H1 (cell line): ENCODE measurements around the gene LHFPL6. TPM values are rescaled to one million over a fixed set of nuclear protein-coding genes. Genes with fewer than 3 reads are reported as not detected.

Source experiments
- CTCF ChIA-PET: fragments of 300-600 bp; sonication (Branson Sonifier 250); formaldehyde crosslinking; loops from one replicate; lab custom pipeline; 2021; ENCODE audit not compliant: partially characterized antibody; lab: Charles Lee
- POLR2A ChIA-PET: fragments of 300-600 bp; sonication (Branson Sonifier 250); formaldehyde crosslinking; loops from one replicate; lab custom pipeline; 2021; ENCODE audit warnings: inconsistent platforms; ENCODE audit not compliant: partially characterized antibody; lab: Charles Lee
- DNase-seq, 2 experiments: peaks; one replicate each; pipeline versions ENCODE4 v3.0.0 to v3.0.0-alpha.2; 2010 to 2022; ENCODE audit warnings: low spot score in 2 of 2, low read depth in 1 of 2, mixed read lengths in 1 of 2
- FAIRE-seq: peaks from 2 replicates; lab custom pipeline; 2011; peaks lifted over from hg19 to GRCh38; lab: Jason Lieb, UNC
- H2AFZ ChIP-seq: 2 replicates; pipeline ENCODE4 v1.8.1; 2012; ENCODE audit warnings: low read length, inconsistent platforms
- H2AK5ac ChIP-seq: 2 replicates; pipeline ENCODE4 v1.6.1; 2013; ENCODE audit warnings: low read depth, low read length
- H2BK120ac ChIP-seq: replicated peaks from 2 replicates; pipeline ENCODE3; 2013; ENCODE audit warnings: low read depth, low read length, inconsistent platforms
- H2BK12ac ChIP-seq: 2 replicates; pipeline ENCODE4 v1.6.1; 2013; ENCODE audit warnings: low read depth, low read length
- H2BK15ac ChIP-seq: 2 replicates; pipeline ENCODE4 v1.6.1; 2013; ENCODE audit warnings: low read length
- H2BK20ac ChIP-seq: 2 replicates; pipeline ENCODE4 v1.6.1; 2013; ENCODE audit warnings: low read length
- H2BK5ac ChIP-seq: 2 replicates; pipeline ENCODE4 v1.6.1; 2013; ENCODE audit warnings: low read depth, low read length
- H3K14ac ChIP-seq: 2 replicates; pipeline ENCODE4 v1.6.1; 2013; ENCODE audit warnings: inconsistent platforms; ENCODE audit not compliant: insufficient read length
- H3K18ac ChIP-seq: 2 replicates; pipeline ENCODE4 v1.6.1; 2013; ENCODE audit warnings: low read length; ENCODE audit errors: extremely low read depth
- H3K23ac ChIP-seq: 2 replicates; pipeline ENCODE4 v1.6.1; 2013; ENCODE audit warnings: inconsistent platforms; ENCODE audit not compliant: insufficient read length
- H3K23me2 ChIP-seq: 2 replicates; pipeline ENCODE4 v1.6.1; 2013; ENCODE audit warnings: low read depth, low read length
- H3K27ac ChIP-seq: 2 replicates; pipeline ENCODE4 v1.6.1; 2011; ENCODE audit warnings: low read depth, low read length, inconsistent platforms
- H3K27me3 ChIP-seq, 4 experiments: replicated peaks in 1 of 4; 1 replicate in 1 of 4; 2 replicates in 3 of 4; pipeline versions ENCODE4 v1.6.1 to v1.8.1; 2011 to 2013; ENCODE audit warnings: low read length in 3 of 4, mild to moderate bottlenecking in 3 of 4, inconsistent platforms in 2 of 4, mixed read lengths in 2 of 4, moderate library complexity in 1 of 4; ENCODE audit not compliant: control insufficient read depth in 3 of 4, insufficient read depth in 3 of 4; ENCODE audit errors: extremely low read depth in 1 of 4
- H3K36me3 ChIP-seq, 4 experiments: 2 replicates each; pipeline versions ENCODE4 v1.6.1 to v1.8.1; 2011 to 2013; ENCODE audit warnings: mild to moderate bottlenecking in 4 of 4, low read length in 3 of 4, moderate library complexity in 2 of 4, control low read depth in 1 of 4, inconsistent platforms in 1 of 4; ENCODE audit not compliant: insufficient read depth in 4 of 4, control insufficient read depth in 2 of 4
- H3K4ac ChIP-seq: replicated peaks from 2 replicates; pipeline ENCODE3; 2013; ENCODE audit warnings: low read length, low read depth, mixed read lengths, inconsistent platforms; ENCODE audit not compliant: insufficient read length
- H3K4me1 ChIP-seq, 4 experiments: replicated peaks in 1 of 4; 1 replicate in 1 of 4; 2 replicates in 3 of 4; pipeline versions ENCODE4 v1.6.1 to v1.8.1; 2011 to 2013; ENCODE audit warnings: low read length in 3 of 4, inconsistent platforms in 2 of 4, mixed read lengths in 1 of 4; ENCODE audit not compliant: insufficient read depth in 4 of 4, control insufficient read depth in 3 of 4
- H3K4me2 ChIP-seq, 2 experiments: 2 replicates each; pipeline versions ENCODE4 v1.6.1 to v1.8.1; 2011 to 2013; ENCODE audit warnings: low read depth in 2 of 2, low read length in 2 of 2, control low read depth in 1 of 2, inconsistent platforms in 1 of 2, mild to moderate bottlenecking in 1 of 2; ENCODE audit not compliant: insufficient read depth in 1 of 2
- H3K4me3 ChIP-seq, 4 experiments: fragments of 200-600, 300-600 bp in 1 of 4; sonication (generic), shearing (Covaris generic), sonication (Bioruptor Twin) in 1 of 4; 2 replicates each; pipeline versions ENCODE4 v1.5.1 to v1.8.1; 2011 to 2016; ENCODE audit warnings: low read length in 4 of 4, low read depth in 3 of 4, control low read depth in 2 of 4, inconsistent platforms in 2 of 4, mild to moderate bottlenecking in 2 of 4, mixed read lengths in 1 of 4, moderate library complexity in 1 of 4; ENCODE audit not compliant: insufficient read depth in 2 of 4; ENCODE audit errors: extremely low read depth in 1 of 4
- H3K56ac ChIP-seq: replicated peaks from 2 replicates; pipeline ENCODE3; 2013; ENCODE audit warnings: low read depth, mild to moderate bottlenecking, mixed read lengths, low read length, inconsistent platforms; ENCODE audit not compliant: insufficient read length
- H3K79me1 ChIP-seq: 2 replicates; pipeline ENCODE4 v1.6.1; 2013; ENCODE audit warnings: low read depth, low read length, control low read depth
- H3K79me2 ChIP-seq, 2 experiments: 2 replicates each; pipeline versions ENCODE4 v1.6.1 to v1.8.1; 2012 to 2013; ENCODE audit warnings: low read length in 2 of 2, mild to moderate bottlenecking in 2 of 2, inconsistent platforms in 1 of 2; ENCODE audit not compliant: insufficient read depth in 2 of 2, control insufficient read depth in 1 of 2
- H3K9ac ChIP-seq, 4 experiments: replicated peaks in 1 of 4; 1 replicate in 1 of 4; 2 replicates in 3 of 4; pipeline versions ENCODE4 v1.6.1 to v1.8.1; 2011 to 2013; ENCODE audit warnings: low read depth in 3 of 4, low read length in 3 of 4, control low read depth in 2 of 4, mild to moderate bottlenecking in 2 of 4, moderate library complexity in 2 of 4, inconsistent platforms in 1 of 4; ENCODE audit errors: extremely low read depth in 1 of 4
- H3K9me3 ChIP-seq, 2 experiments: 2 replicates each; pipeline versions ENCODE4 v1.6.1 to v1.8.1; 2012 to 2013; ENCODE audit warnings: mild to moderate bottlenecking in 2 of 2, moderate library complexity in 2 of 2, control low read depth in 1 of 2, inconsistent platforms in 1 of 2, low read depth in 1 of 2, low read length in 1 of 2, mixed read lengths in 1 of 2; ENCODE audit not compliant: insufficient read depth in 2 of 2
- H4K20me1 ChIP-seq, 2 experiments: replicated peaks in 1 of 2; 2 replicates each; pipeline versions ENCODE3 to v1.8.1; 2011 to 2013; ENCODE audit warnings: inconsistent platforms in 2 of 2, low read length in 2 of 2, mild to moderate bottlenecking in 1 of 2; ENCODE audit not compliant: insufficient read depth in 2 of 2, control insufficient read depth in 1 of 2
- H4K5ac ChIP-seq: 2 replicates; pipeline ENCODE4 v1.6.1; 2013; ENCODE audit warnings: low read length, low read depth, mixed read lengths, inconsistent platforms; ENCODE audit not compliant: insufficient read length
- H4K8ac ChIP-seq: 2 replicates; pipeline ENCODE4 v1.8.0; 2013; ENCODE audit warnings: mild to moderate bottlenecking, moderate library complexity, low read length, inconsistent platforms; ENCODE audit not compliant: insufficient read depth; ENCODE audit errors: extremely low read depth
- H4K91ac ChIP-seq: replicated peaks from 2 replicates; pipeline ENCODE3; 2013; ENCODE audit warnings: low read length, mixed read lengths, inconsistent platforms; ENCODE audit not compliant: insufficient read length
- CTBP2 ChIP-seq: IDR thresholded peaks from 2 replicates; pipeline ENCODE4 v1.7.0; 2011; ENCODE audit warnings: borderline replicate concordance, mild to moderate bottlenecking, moderate library complexity, mixed read lengths, low read length; ENCODE audit not compliant: insufficient read depth, insufficient read length
- EGR1 ChIP-seq: IDR thresholded peaks from 2 replicates; pipeline ENCODE4 v1.6.1; 2011; ENCODE audit warnings: low read depth, low read length, borderline replicate concordance
- POLR2A ChIP-seq, 2 experiments: IDR thresholded peaks; 1 replicate in 1 of 2; 2 replicates in 1 of 2; pipeline ENCODE4 v1.6.1; 2011; ENCODE audit warnings: low read depth in 2 of 2, low read length in 2 of 2, mild to moderate bottlenecking in 2 of 2; ENCODE audit errors: control extremely low read depth in 1 of 2
- SIN3A ChIP-seq, 2 experiments: IDR thresholded peaks in 1 of 2; conservative IDR thresholded peaks in 1 of 2; 2 replicates each; pipeline ENCODE4 v1.6.1; 2011 to 2012; ENCODE audit warnings: low read length in 2 of 2, improper control_type of control experiment in 1 of 2, low read depth in 1 of 2, mild to moderate bottlenecking in 1 of 2
- SUZ12 ChIP-seq: fragments of 200-600 bp; sonication (generic); IDR thresholded peaks from 2 replicates; pipeline ENCODE4 v1.6.1; 2012; ENCODE audit warnings: mild to moderate bottlenecking, inconsistent platforms, low read length, moderate library complexity, mixed read lengths
- WGBS, 2 experiments: shearing (Covaris generic) in 1 of 2; methylation state at CpG; one replicate each; pipeline versions ENCODE4 v1.1.6 to v1.1.7; 2013 to 2015; ENCODE audit warnings: low lambda C conversion rate in 2 of 2, mixed read lengths in 2 of 2, inconsistent platforms in 1 of 2, low coverage in 1 of 2, missing lambda C conversion rate in 1 of 2; ENCODE audit not compliant: insufficient replicate concordance in 2 of 2, insufficient coverage in 1 of 2, insufficient read length in 1 of 2; ENCODE audit errors: extremely low coverage in 1 of 2, missing lambda C conversion rate in 1 of 2; 5-methylcytosine and 5-hydroxymethylcytosine counted together
- polyA plus RNA-seq, 7 experiments: library from polyadenylated mRNA; depleted of rRNA in 3 of 7; stranded (reverse) in 5 of 7; unstranded in 2 of 7; fragments of >200 nt in 5 of 7; fragments of 200-250 nt in 2 of 7; gene quantifications; 1 replicate in 5 of 7; 2 replicates in 1 of 7; 4 replicates in 1 of 7; pipeline versions ENCODE4 v1.2.1 to v1.2.3, GENCODE V29; 2011 to 2013; ENCODE audit warnings: missing spikeins in 2 of 7, mixed read lengths in 2 of 7
- total RNA-seq: library from RNA; stranded (reverse); fragmentation: NEBNext Ultra II Directional; extraction: Animal tissue kit (Norgen Biotek cat#: 25700); gene quantifications from 2 replicates; pipeline ENCODE4 v1.2.1, GENCODE V29; 2021

LHFPL6 gene
- total and polyA plus RNA-seq, 2 of the 8 experiments (the other 6 are each of a cell fraction or from before 2014, with no cell fraction given), result 7.6 to 17.0 TPM

DNA sequence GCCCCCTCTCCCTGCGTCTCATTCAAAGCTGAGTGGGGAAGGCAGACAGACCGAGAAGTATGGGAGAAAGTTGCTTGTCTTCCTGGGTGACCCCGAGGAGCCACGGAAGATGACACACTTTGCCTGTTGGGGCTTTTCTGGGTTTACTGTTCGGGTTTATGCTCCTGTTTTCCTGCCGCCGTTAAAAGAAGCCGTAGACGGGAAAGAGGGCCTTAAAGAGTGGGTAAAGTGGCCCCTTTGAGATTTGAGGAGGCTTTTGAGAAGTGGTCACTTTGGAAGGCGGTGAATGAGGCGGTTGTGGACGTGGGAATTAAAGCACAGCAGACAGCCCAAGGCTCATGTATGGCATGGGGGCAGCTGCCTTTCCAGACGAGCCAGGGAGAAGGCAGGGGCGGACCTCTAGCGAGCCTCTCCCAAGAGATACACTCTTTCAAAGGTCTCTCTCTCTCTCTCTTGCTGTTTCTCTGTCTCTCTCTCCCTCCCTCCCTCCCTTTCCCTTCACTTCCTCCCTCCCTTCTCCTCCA is 493 bp upstream of the LHFPL6 start:
- H3K27me3 ChIP-seq, result peaks cover 0 to 8% (median 4%) of the 10 kb centered on the region in 4 experiments; a peak in 2 of 7 replicates
- H3K14ac ChIP-seq, result no peak overlapping the region
- FAIRE-seq (no peak), DNase-seq (peak in 1 of 2 experiments; percentile 63)
- no peak overlapping the region for H2BK20ac ChIP-seq
- peaks cover 7% of the 10 kb centered on the region for H3K23me2 ChIP-seq
- no peak overlapping the region for H3K27ac ChIP-seq
- H2BK5ac ChIP-seq, result no peak overlapping the region; the same call in 1 of the 2 replicates
- H4K5ac ChIP-seq, result no peak overlapping the region
- no peaks in the 10 kb centered on the region for H3K36me3 ChIP-seq
- H3K9ac ChIP-seq, result no peak overlapping the region
- no peak overlapping the region for H4K91ac ChIP-seq
- peak overlapping the region; percentile 42 to 88 (median 78) for H3K4me3 ChIP-seq
- H3K9me3 ChIP-seq, result no peaks in the 10 kb centered on the region
- no peak overlapping the region for H3K4ac ChIP-seq
- no peaks in the 10 kb centered on the region for H4K20me1 ChIP-seq
- no peaks in the 10 kb centered on the region for H3K79me1 ChIP-seq
- H4K8ac ChIP-seq, result no peak overlapping the region; the same call in 1 of the 2 replicates
- CTCF ChIA-PET, result interaction anchor here (0.5 to 3.8 kb wide), 7 partner anchors 8 to 630 kb away, joined by 3 to 19 read pairs (median 6); no protein-coding TSS in a partner anchor
- no peak overlapping the region for H3K18ac ChIP-seq
- no peak overlapping the region for H3K23ac ChIP-seq
- H2AK5ac ChIP-seq, result no peak overlapping the region
- no peak for TF ChIP-seq SUZ12
- 0 out of 2 replicates have a peak, but pooled peaks have one; percentile 35 for TF ChIP-seq EGR1
- no peak for TF ChIP-seq POLR2A (IDR thresholded peaks at IDR 0.05; ENCODE audit: control extremely low read depth in 1 of 2, low read depth in 2 of 2, low read length in 2 of 2)
- 0 out of 4 replicates have a peak, but pooled peaks of 1 of the 2 experiments have one; percentile 56 for TF ChIP-seq SIN3A (conservative IDR thresholded peaks at IDR 0.05 in 1 of 2, IDR thresholded peaks at IDR 0.05 in 1 of 2; ENCODE audit: low read depth in 1 of 2, low read length in 2 of 2)
- peak; percentile 33 for TF ChIP-seq CTBP2
- TF ChIP-seq, all 59 proteins: peak for 3
- Histone ChIP-seq H3K56ac (no peak overlapping the region), H3K79me2 (no peaks in the 10 kb centered on the region), H2BK15ac (no peak overlapping the region), H2BK12ac (no peak overlapping the region), H2BK120ac (no peak overlapping the region), H3K4me1 (peaks cover 0 to 6% (median 2%) of the 10 kb centered on the region in 4 experiments; a peak in 2 of 7 replicates), H2AFZ (peak overlapping the region; percentile 68), H3K4me2 (peak overlapping the region; percentile 70 to 83)
- POLR2A ChIA-PET, result no interaction called here
- 5% methylated on average over 13 of the region's 15 CpGs; no CpG with 5 or more reads in 1 of the 2 experiments for WGBS, 2 experiments
